Spinal cord (tissue), 10 donors: ENCODE measurements around the gene WDR48. TPM values are rescaled to one million over a fixed set of nuclear protein-coding genes. Genes with fewer than 3 reads are reported as not detected.

Source experiments
- DNase-seq, 6 donors: peaks; one replicate each; pipeline versions ENCODE4 v3.0.0 to v3.0.0-alpha.2; 2013 to 2015; ENCODE audit warnings: low spot score in 6 of 6, low read depth in 4 of 6
- H3K27ac ChIP-seq: one replicate; pipeline ENCODE4 v1.5.1; 2013; ENCODE audit warnings: low read depth, low read length, control low read depth
- H3K27me3 ChIP-seq: one replicate; pipeline ENCODE4 v1.6.1; 2013; ENCODE audit warnings: low read length; ENCODE audit not compliant: control insufficient read depth, insufficient read depth
- H3K36me3 ChIP-seq: one replicate; pipeline ENCODE4 v1.6.1; 2013; ENCODE audit warnings: low read length; ENCODE audit not compliant: control insufficient read depth, insufficient read depth
- H3K4me1 ChIP-seq: one replicate; pipeline ENCODE4 v1.6.1; 2013; ENCODE audit warnings: low read length; ENCODE audit not compliant: control insufficient read depth, insufficient read depth
- H3K4me3 ChIP-seq: one replicate; pipeline ENCODE4 v1.5.1; 2013; ENCODE audit warnings: low read depth, low read length, control low read depth
- H3K9me3 ChIP-seq: one replicate; pipeline ENCODE4 v1.6.1; 2013; ENCODE audit warnings: low read length; ENCODE audit not compliant: control insufficient read depth, insufficient read depth
- WGBS: methylation state at CpG from one replicate; pipeline ENCODE4 v1.1.5; 2013; ENCODE audit warnings: missing lambda C conversion rate; ENCODE audit not compliant: insufficient coverage; 5-methylcytosine and 5-hydroxymethylcytosine counted together
- polyA plus RNA-seq, 2 donors: library from polyadenylated mRNA; unstranded; fragments of 120-200 nt; gene quantifications; one replicate each; pipeline ENCODE4 v1.2.1, GENCODE V29; 2013; ENCODE audit not compliant: insufficient read length in 2 of 2
- total RNA-seq, 2 donors: library from RNA; depleted of rRNA in 1 of 2; stranded (reverse); fragments of 120-200 nt in 1 of 2; fragments of >200 nt in 1 of 2; gene quantifications; one replicate each; pipeline versions ENCODE4 v1.2.3 to v1.2.4, GENCODE V29; 2013 to 2014
- donor health status: healthy.

WDR48 gene
- total and polyA plus RNA-seq, 4 donors: 51.6 to 73.2 (median 63.8) TPM

GRCh38 chr3:39103791-39104552 lies 52.2 kb downstream of the WDR48 start:
- Histone ChIP-seq H3K27me3 (no peaks in the 10 kb centered on the region), H3K27ac (peak overlapping the region; percentile 3), H3K36me3 (peaks cover 51% of the 10 kb centered on the region), H3K4me1 (peaks cover 58% of the 10 kb centered on the region), H3K4me3 (no peak overlapping the region), H3K9me3 (no peaks in the 10 kb centered on the region)
- DNase-seq: no peak
- WGBS: 67% methylated on average over 6 of the region's 6 CpGs

- Histone ChIP-seq H3K36me3 (peaks cover 45% of the 10 kb centered on the region), H3K27me3 (no peaks in the 10 kb centered on the region), H3K4me1 (peaks cover 58% of the 10 kb centered on the region), H3K27ac (no peak overlapping the region), H3K4me3 (no peak overlapping the region), H3K9me3 (no peaks in the 10 kb centered on the region)
- DNase-seq: no peak
- WGBS: 88% methylated on average over 4 of the region's 7 CpGs
Measured at GRCh38 chr3:39104961-39105686, 53.3 kb downstream of the WDR48 start.

- H3K9me3 ChIP-seq: no peaks in the 10 kb centered on the region
- no peak for DNase-seq
- 77% methylated on average over 3 of the region's 3 CpGs for WGBS
- H3K27me3 ChIP-seq: no peaks in the 10 kb centered on the region
- H3K4me3 ChIP-seq: peak overlapping the region; percentile 86
- peaks cover 45% of the 10 kb centered on the region for H3K36me3 ChIP-seq
- peaks cover 57% of the 10 kb centered on the region for H3K4me1 ChIP-seq
- no peak overlapping the region for H3K27ac ChIP-seq
Measured at GRCh38 chr3:39105687-39106063, 53.9 kb downstream of the WDR48 start.

- peak overlapping the region; percentile 86 for H3K27ac ChIP-seq
- H3K4me3 ChIP-seq: peak overlapping the region; percentile 86
- H3K4me1 ChIP-seq: peaks cover 51% of the 10 kb centered on the region
- no peaks in the 10 kb centered on the region for H3K9me3 ChIP-seq
- no peaks in the 10 kb centered on the region for H3K27me3 ChIP-seq
- peak in 2 of 6 donors; percentile 38 for DNase-seq
- WGBS: 4% methylated on average over 13 of the region's 16 CpGs
- peaks cover 43% of the 10 kb centered on the region for H3K36me3 ChIP-seq
Measured at GRCh38 chr3:39106281-39106811, 54.5 kb downstream of the WDR48 start.

GRCh38 chr3:39106851-39107387 lies 55.1 kb downstream of the WDR48 start:
- H3K4me3 ChIP-seq: peak overlapping the region; percentile 86
- peak in 2 of 6 donors; percentile 66 to 77 for DNase-seq
- peaks cover 47% of the 10 kb centered on the region for H3K36me3 ChIP-seq
- H3K9me3 ChIP-seq: no peaks in the 10 kb centered on the region
- no peaks in the 10 kb centered on the region for H3K27me3 ChIP-seq
- 0% methylated on average over 55 of the region's 55 CpGs for WGBS
- peak overlapping the region; percentile 86 for H3K27ac ChIP-seq
- peaks cover 51% of the 10 kb centered on the region for H3K4me1 ChIP-seq

GRCh38 chr3:39107388-39108199 lies 55.8 kb downstream of the WDR48 start, which contains the start of the genes GORASP1 and TTC21A:
GORASP1 (minus strand) TSS chr3:39107627; CDS start chr3:39107541, 86 bp downstream.
TTC21A (plus strand) TSS chr3:39107680; CDS start chr3:39107838, 158 bp downstream.
- H3K27me3 ChIP-seq: no peaks in the 10 kb centered on the region
- H3K4me3 ChIP-seq: peak within 1 kb of the TSS; percentile 86
- H3K27ac ChIP-seq: peak within 1 kb of the TSS; percentile 95
- H3K4me1 ChIP-seq: peaks cover 48% of the 10 kb centered on the region
- peak; percentile 82 to 98 (median 89) for DNase-seq
- no peaks in the 10 kb centered on the region for H3K9me3 ChIP-seq
- WGBS: under 1% methylated on average over 74 of the region's 74 CpGs
- peaks cover 50% of the 10 kb centered on the region for H3K36me3 ChIP-seq

- WGBS: 18% methylated on average over 2 of the region's 2 CpGs
- peak overlapping the region; percentile 86 for H3K4me3 ChIP-seq
- no peak for DNase-seq
Measured at GRCh38 chr3:39108200-39108710, 56.4 kb downstream of the WDR48 start.

GRCh38 chr3:39109086-39109485 lies 57.3 kb downstream of the WDR48 start:
- DNase-seq: no peak
- Histone ChIP-seq H3K9me3 (no peaks in the 10 kb centered on the region), H3K4me3 (no peak overlapping the region), H3K27ac (no peak overlapping the region), H3K4me1 (peaks cover 33% of the 10 kb centered on the region), H3K36me3 (peaks cover 35% of the 10 kb centered on the region), H3K27me3 (no peaks in the 10 kb centered on the region)
- 97% methylated on average over 5 of the region's 5 CpGs for WGBS

More at GRCh38 chr3:39108200-39108710, 56.4 kb downstream of the WDR48 start:
- Histone ChIP-seq H3K36me3 (peaks cover 43% of the 10 kb centered on the region), H3K27ac (peak overlapping the region; percentile 95), H3K4me1 (peaks cover 41% of the 10 kb centered on the region), H3K27me3 (no peaks in the 10 kb centered on the region), H3K9me3 (no peaks in the 10 kb centered on the region)
